Psoas muscle (tissue), 8 donors: ENCODE data around the gene ZCCHC12. TPM values are rescaled to one million over a fixed set of nuclear protein-coding genes. Genes with fewer than 3 reads are reported as not detected.
A peak's percentile ranks its signal among the peaks of the same experiment; 100 is the strongest.

Experiments
- ATAC-seq, 4 donors: fragments of 200-7000 bp; cut with Tn5 transposase; one replicate each; pipeline ENCODE4 v1.9.1; 2020; ENCODE audit warnings: moderate library complexity in 3 of 4, mild to moderate bottlenecking in 2 of 4
- DNase-seq, 2 donors: peaks; one replicate each; pipeline ENCODE4 v3.0.0-alpha.2; 2020
- H3K27ac ChIP-seq: fragments of 200-600 bp; one replicate; pipeline ENCODE4 v1.8.0; 2022
- H3K27me3 ChIP-seq, 3 donors: fragments of 200-600 bp in 1 of 3; one replicate each; pipeline versions ENCODE4 v1.6.1 to v1.8.0; 2013 to 2022; ENCODE audit warnings: low read length in 2 of 3, mild to moderate bottlenecking in 2 of 3, moderate library complexity in 1 of 3; ENCODE audit not compliant: insufficient read depth in 3 of 3
- H3K36me3 ChIP-seq, 2 donors: fragments of 200-600 bp in 1 of 2; one replicate each; pipeline versions ENCODE4 v1.6.1 to v1.8.0; 2013 to 2022; ENCODE audit warnings: low read depth in 1 of 2, mild to moderate bottlenecking in 1 of 2, moderate library complexity in 1 of 2; ENCODE audit not compliant: insufficient read depth in 1 of 2
- H3K4me1 ChIP-seq: fragments of 200-600 bp; one replicate; pipeline ENCODE4 v1.8.0; 2022
- H3K4me3 ChIP-seq: fragments of 200-600 bp; one replicate; pipeline ENCODE4 v1.8.0; 2022; ENCODE audit warnings: mild to moderate bottlenecking
- H3K9me3 ChIP-seq: fragments of 200-600 bp; one replicate; pipeline ENCODE4 v1.8.0; 2022
- WGBS, 3 donors: extraction: QIAGEN DNeasy Blood & Tissue Kit; methylation state at CpG; one replicate each; pipeline versions ENCODE4 v1.1.6 to v1.1.7; 2013; 5-methylcytosine and 5-hydroxymethylcytosine counted together
- intact Hi-C, 2 donors: fragments of 100-400 bp; cut with DNase I; formaldehyde crosslinking; loops; one replicate each; pipeline versions ENCODE4 v1.11.0 to v1.14.2; 2022
- long read RNA-seq, 2 donors: library from polyadenylated mRNA; unstranded; transcript quantifications; one replicate each; pipeline ENCODE4 v2.0.0, GENCODE V29; 2021
- polyA plus RNA-seq, 3 donors: library from polyadenylated mRNA; stranded (reverse); fragments of 200-250 nt; gene quantifications; one replicate each; pipeline ENCODE4 v1.2.3, GENCODE V29; 2013
- total RNA-seq, 4 donors: library from RNA; stranded (reverse); fragmentation: NEBNext Ultra II Directional in 2 of 4; extraction: Animal tissue kit (Norgen Biotek cat#: 25700) in 2 of 4; gene quantifications; one replicate each; pipeline versions ENCODE4 v1.2.1 to v1.2.4, GENCODE V29; 2021 to 2023
- TF ChIP-seq, protein P1 (sequence below): fragments of 200-600 bp; IDR thresholded peaks from one replicate; pipeline ENCODE4 v1.8.0; 2022; ENCODE audit warnings: antibody characterized with exemption
- donor health status: healthy with polysubstance abuse.
- donor health status: DM: no; HTN: no; CAD: no; lungs with moderate emphysema.
- donor health status: Bipolar disorder and iron deficiency.
- donor health status: healthy.
- donor health status: DM: yes; HTN: yes; CAD: no.
- donor health status: DM: no; HTN: no; CAD: no.
- donor health status: DM: no; HTN: no; CAD: no.
- donor health status: DM: yes; HTN: yes; CAD: no.

The ZCCHC12 gene
- not detected for total RNA-seq
- under 1 TPM in 2 of 3 donors, not detected in 1; 0.01 to 0.07 TPM for polyA plus RNA-seq
- long read RNA-seq, donor 1 = 0 reads
- long read RNA-seq, donor 2 = 0 reads

DNA sequence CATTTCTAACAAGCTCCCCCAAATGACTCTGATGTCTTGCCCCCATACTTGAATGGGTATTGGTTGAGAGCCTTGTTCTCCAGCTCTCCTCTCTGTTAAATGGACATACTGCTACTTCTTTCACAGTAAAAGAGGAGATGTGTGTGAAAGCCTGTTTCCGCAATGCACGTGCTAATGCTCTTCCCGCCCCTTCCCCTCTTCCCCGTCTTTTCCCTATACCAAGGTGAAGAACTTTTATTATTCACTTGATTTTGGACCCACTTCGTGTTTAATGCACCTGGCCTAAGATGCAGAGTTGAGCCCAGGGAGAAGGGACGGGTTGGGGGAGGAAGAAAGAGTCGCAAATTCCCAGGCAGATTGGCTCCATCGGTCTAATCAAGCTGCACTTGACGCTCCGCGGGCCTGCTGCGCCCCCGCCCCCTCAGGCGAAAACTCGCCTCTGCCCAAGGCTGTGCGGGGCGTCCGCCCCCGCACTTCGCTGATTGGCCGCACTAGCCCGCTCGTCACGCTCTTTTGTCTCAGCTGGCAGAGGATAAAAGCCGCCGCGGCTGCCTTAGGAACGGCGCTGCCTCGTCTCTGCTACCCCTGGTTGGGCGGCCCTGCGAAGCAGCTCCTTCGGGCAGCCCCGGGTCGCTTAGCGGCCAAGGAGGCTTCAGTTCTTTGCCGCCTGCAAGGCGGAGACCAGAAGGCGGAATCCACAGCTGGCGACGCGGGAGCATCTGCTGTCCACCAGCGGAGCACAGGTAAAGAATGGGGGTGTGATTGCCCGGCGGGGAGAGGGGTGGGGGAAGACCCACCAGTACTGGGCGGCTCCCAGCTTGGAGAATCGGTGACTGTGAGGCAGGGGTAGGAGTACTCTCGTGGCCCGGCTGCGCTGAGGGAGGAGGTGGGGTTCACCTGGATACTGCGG is at the start of gene ZCCHC12:
Gene ZCCHC12, plus strand, starts transcription at position 562 of the 910 bp plus-strand sequence. CDS start 1,421 bp downstream, outside the sequence.
- Histone ChIP-seq H3K4me1 (no peaks in the 10 kb centered on the region), H3K27me3 (peaks cover 0 to 43% (median 14%) of the 10 kb centered on the region in 3 donors), H3K36me3 (no peaks in the 10 kb centered on the region), H3K27ac (no peak within 1 kb of the TSS), H3K9me3 (no peaks in the 10 kb centered on the region), H3K4me3 (peak within 1 kb of the TSS; percentile 45)
- 4 to 32% (median 7%) methylated on average over 31 to 51 of the region's 51 CpGs for WGBS, 3 donors
- ATAC-seq (peak in 3 of 4 donors; percentile 37 to 66 (median 49)), DNase-seq (peak; percentile 47 to 55)
- TF ChIP-seq, protein P1, sequence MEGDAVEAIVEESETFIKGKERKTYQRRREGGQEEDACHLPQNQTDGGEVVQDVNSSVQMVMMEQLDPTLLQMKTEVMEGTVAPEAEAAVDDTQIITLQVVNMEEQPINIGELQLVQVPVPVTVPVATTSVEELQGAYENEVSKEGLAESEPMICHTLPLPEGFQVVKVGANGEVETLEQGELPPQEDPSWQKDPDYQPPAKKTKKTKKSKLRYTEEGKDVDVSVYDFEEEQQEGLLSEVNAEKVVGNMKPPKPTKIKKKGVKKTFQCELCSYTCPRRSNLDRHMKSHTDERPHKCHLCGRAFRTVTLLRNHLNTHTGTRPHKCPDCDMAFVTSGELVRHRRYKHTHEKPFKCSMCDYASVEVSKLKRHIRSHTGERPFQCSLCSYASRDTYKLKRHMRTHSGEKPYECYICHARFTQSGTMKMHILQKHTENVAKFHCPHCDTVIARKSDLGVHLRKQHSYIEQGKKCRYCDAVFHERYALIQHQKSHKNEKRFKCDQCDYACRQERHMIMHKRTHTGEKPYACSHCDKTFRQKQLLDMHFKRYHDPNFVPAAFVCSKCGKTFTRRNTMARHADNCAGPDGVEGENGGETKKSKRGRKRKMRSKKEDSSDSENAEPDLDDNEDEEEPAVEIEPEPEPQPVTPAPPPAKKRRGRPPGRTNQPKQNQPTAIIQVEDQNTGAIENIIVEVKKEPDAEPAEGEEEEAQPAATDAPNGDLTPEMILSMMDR = no peak
- intact Hi-C loops = no loop called here

DNA sequence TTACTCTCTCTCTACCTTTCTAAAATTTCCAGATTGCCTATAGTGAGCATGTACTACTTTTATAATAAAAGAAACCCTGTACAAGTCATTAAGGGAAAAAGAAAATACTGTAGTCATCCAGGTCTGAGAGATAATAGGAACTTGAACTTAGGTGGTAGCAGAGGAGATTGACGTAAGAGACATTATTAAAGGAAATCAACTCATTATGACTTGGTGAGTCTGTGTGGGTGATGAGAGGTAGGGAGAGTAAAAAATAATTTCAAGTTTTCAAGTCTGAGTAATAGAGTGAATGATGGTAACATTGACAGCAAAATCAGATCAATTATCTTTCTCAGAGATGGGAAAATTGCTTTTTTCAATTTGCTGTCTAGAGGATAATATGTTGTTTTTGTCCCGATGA is 44.0 kb upstream of the ZCCHC12 start:
- Histone ChIP-seq H3K36me3 (peaks cover 0 to 26% of the 10 kb centered on the region in 2 donors), H3K27ac (no peak overlapping the region), H3K4me1 (no peaks in the 10 kb centered on the region), H3K27me3 (peaks cover 0 to 6% (median 0%) of the 10 kb centered on the region in 3 donors), H3K9me3 (no peaks in the 10 kb centered on the region), H3K4me3 (no peak overlapping the region)
- ATAC-seq (no peak), DNase-seq (no peak)
- intact Hi-C loops = no loop called here
- TF ChIP-seq, protein P1 = no peak
- WGBS, 3 donors = 85 to 91% (median 91%) methylated on average over 2 of the region's 2 CpGs

DNA sequence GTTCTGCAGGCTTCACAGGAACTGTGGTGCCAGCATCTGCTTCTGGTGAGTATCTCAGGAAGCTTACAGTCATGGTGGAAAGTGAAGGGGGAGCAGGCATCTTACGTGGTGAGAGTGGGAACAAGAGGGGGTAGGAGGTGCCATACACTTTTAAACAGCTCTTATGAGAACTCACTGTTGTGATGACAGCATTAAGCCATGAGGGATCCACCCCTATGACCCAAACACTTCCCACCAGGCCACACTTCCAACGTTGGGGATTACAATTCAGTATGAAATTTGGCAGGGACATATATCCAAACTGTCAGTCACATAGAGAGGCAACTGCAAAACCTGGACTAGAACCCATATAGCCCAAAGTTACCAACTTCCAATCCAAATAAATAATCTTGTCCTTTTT is 43.1 kb upstream of the ZCCHC12 start:
- no peaks in the 10 kb centered on the region for H3K4me1 ChIP-seq
- peaks cover 0 to 21% of the 10 kb centered on the region in 2 donors for H3K36me3 ChIP-seq
- no peak overlapping the region for H3K4me3 ChIP-seq
- DNase-seq = no peak
- intact Hi-C loops = no loop called here
- no peak overlapping the region for H3K27ac ChIP-seq
- H3K9me3 ChIP-seq = no peaks in the 10 kb centered on the region
- TF ChIP-seq, protein P1 = no peak
- ATAC-seq = no peak
- H3K27me3 ChIP-seq = peaks cover 0 to 6% (median 0%) of the 10 kb centered on the region in 3 donors
- whole genome bisulfite sequencing, 3 donors = 32 to 41% (median 38%) methylated on average over 2 of the region's 2 CpGs

DNA sequence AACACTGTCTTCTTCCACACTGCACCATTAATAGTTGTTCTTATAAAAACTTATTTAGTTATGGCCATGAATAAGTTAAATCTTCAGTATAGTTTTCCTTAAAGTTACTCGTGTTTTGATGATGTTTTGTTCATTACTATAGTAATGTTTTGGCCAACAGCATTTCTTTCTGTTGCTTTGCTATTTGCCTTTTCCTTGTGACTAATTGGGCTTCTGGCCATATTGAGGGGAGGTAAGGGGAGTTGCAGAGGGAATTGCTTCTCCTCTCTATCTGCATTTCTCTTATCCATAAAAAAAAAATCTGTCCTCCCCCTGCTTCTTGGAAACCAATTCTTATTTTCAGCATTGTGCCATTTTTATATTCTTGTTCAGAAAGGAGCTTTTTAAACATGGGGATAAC is 42.7 kb upstream of the ZCCHC12 start:
- H3K27me3 ChIP-seq = peaks cover 0 to 6% (median 0%) of the 10 kb centered on the region in 3 donors
- ATAC-seq = no peak
- peaks cover 0 to 20% of the 10 kb centered on the region in 2 donors for H3K36me3 ChIP-seq
- no peak overlapping the region for H3K4me3 ChIP-seq
- no peak for DNase-seq
- TF ChIP-seq, protein P1 = no peak
- intact Hi-C loops = no loop called here
- H3K27ac ChIP-seq = no peak overlapping the region
- no peaks in the 10 kb centered on the region for H3K4me1 ChIP-seq
- no peaks in the 10 kb centered on the region for H3K9me3 ChIP-seq
- WGBS, 3 donors = 4 to 24% (median 24%) methylated on average over 1 of the region's 1 CpG
